DND-41 (cell line): Measurements from ENCODE around the gene KCNIP4.

Source experiments
- EZH2 ChIP-seq: IDR thresholded peaks from 3 replicates; pipeline ENCODE4 v1.6.1; 2012; ENCODE audit warnings: borderline replicate concordance, low read depth, mild to moderate bottlenecking, moderate library complexity, low read length, inconsistent platforms; ENCODE audit not compliant: severe bottlenecking
- TF ChIP-seq, protein P1 (sequence below): IDR thresholded peaks from 2 replicates; pipeline ENCODE4 v1.5.1; 2012; ENCODE audit warnings: borderline replicate concordance, low read length, moderate library complexity, mild to moderate bottlenecking; ENCODE audit not compliant: poor library complexity, severe bottlenecking; ENCODE audit errors: extremely low read depth

DNA sequence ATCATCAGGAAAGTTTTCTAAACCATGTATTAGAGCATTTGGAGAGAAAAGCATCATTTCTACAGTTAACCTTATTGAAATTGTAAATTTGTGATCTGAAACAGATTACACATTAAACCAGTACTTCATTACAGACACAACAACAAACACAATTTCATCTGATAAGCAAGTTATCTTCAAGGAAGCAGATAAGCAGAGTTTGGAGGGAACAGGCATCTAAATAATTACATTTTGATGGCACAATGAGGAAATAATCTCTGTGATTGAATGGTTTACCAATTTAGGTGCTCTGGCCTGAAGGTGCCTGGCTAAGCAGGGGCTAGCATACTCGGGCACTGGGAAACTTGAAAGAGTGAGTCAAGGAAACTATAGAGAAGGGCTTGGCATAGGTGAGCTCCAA, 628.5 kb downstream of the KCNIP4 start:
- TF ChIP-seq EZH2 = no peak
- TF ChIP-seq, protein P1, sequence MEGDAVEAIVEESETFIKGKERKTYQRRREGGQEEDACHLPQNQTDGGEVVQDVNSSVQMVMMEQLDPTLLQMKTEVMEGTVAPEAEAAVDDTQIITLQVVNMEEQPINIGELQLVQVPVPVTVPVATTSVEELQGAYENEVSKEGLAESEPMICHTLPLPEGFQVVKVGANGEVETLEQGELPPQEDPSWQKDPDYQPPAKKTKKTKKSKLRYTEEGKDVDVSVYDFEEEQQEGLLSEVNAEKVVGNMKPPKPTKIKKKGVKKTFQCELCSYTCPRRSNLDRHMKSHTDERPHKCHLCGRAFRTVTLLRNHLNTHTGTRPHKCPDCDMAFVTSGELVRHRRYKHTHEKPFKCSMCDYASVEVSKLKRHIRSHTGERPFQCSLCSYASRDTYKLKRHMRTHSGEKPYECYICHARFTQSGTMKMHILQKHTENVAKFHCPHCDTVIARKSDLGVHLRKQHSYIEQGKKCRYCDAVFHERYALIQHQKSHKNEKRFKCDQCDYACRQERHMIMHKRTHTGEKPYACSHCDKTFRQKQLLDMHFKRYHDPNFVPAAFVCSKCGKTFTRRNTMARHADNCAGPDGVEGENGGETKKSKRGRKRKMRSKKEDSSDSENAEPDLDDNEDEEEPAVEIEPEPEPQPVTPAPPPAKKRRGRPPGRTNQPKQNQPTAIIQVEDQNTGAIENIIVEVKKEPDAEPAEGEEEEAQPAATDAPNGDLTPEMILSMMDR = no peak
